WTC11 (cell line): Measurements from ENCODE around the gene SLC38A10. TPM values are rescaled to one million over a fixed set of nuclear protein-coding genes. Genes with fewer than 3 reads are reported as not detected.

ENCODE experiments used
- ATAC-seq: fragments of 200-7000 bp; cut with Tn5 transposase; 2 replicates; pipeline ENCODE4 v1.10.0; 2021; ENCODE audit warnings: mild to moderate bottlenecking, moderate library complexity
- CTCF ChIA-PET: fragments of 300-600 bp; sonication (Branson Sonifier 250); formaldehyde crosslinking; loops from one replicate; lab custom pipeline; 2021; ENCODE audit warnings: antibody characterized with exemption; lab: Charles Lee
- POLR2A ChIA-PET: fragments of 350-600 bp; sonication (Branson Sonifier 250); formaldehyde crosslinking; loops from one replicate; lab custom pipeline; 2021; ENCODE audit warnings: antibody characterized with exemption; lab: Charles Lee
- DNase-seq: peaks from one replicate; pipeline ENCODE4 v3.0.0; 2021; ENCODE audit warnings: low spot score
- H3K27ac Mint-ChIP-seq: 2 replicates; pipeline ENCODE4 v1.8.0; 2021; ENCODE audit warnings: mixed read lengths
- H3K27me3 Mint-ChIP-seq: 2 replicates; pipeline ENCODE4 v1.8.0; 2021; ENCODE audit warnings: low read depth, mild to moderate bottlenecking, moderate library complexity, mixed read lengths
- H3K36me3 Mint-ChIP-seq: 2 replicates; pipeline ENCODE4 v1.8.0; 2021; ENCODE audit warnings: mixed read lengths
- H3K4me1 Mint-ChIP-seq: 2 replicates; pipeline ENCODE4 v1.8.0; 2022; ENCODE audit warnings: mixed read lengths
- H3K4me3 Mint-ChIP-seq: 2 replicates; pipeline ENCODE4 v1.8.0; 2021; ENCODE audit warnings: mild to moderate bottlenecking, moderate library complexity, mixed read lengths
- H3K9me3 Mint-ChIP-seq: 2 replicates; pipeline ENCODE4 v1.8.0; 2021; ENCODE audit warnings: mixed read lengths
- E2F4 ChIP-seq: sonication (generic); formaldehyde crosslinking; IDR thresholded peaks from 2 replicates; pipeline ENCODE4 v1.8.1; 2022; ENCODE audit warnings: low read depth, mild to moderate bottlenecking, moderate library complexity, missing genetic modification reagents, borderline replicate concordance
- E2F5 ChIP-seq: sonication (generic); formaldehyde crosslinking; IDR thresholded peaks from 2 replicates; pipeline ENCODE4 v1.8.1; 2022; ENCODE audit warnings: mild to moderate bottlenecking, moderate library complexity, missing genetic modification reagents
- ESRRA ChIP-seq: sonication (generic); formaldehyde crosslinking; IDR thresholded peaks from 2 replicates; pipeline ENCODE4 v1.8.1; 2022; ENCODE audit warnings: mild to moderate bottlenecking, missing genetic modification reagents, borderline replicate concordance
- FOXP1 ChIP-seq: sonication (generic); formaldehyde crosslinking; IDR thresholded peaks from 2 replicates; pipeline ENCODE4 v1.8.0; 2022; ENCODE audit warnings: missing genetic modification reagents, mild to moderate bottlenecking, moderate library complexity, borderline replicate concordance
- HMGXB4 ChIP-seq: sonication (generic); formaldehyde crosslinking; IDR thresholded peaks from 2 replicates; pipeline ENCODE4 v1.8.1; 2023; ENCODE audit warnings: mild to moderate bottlenecking, moderate library complexity, missing genetic modification reagents
- JAZF1 ChIP-seq: fragments of 250-450 bp; sonication (Bioruptor Pico); IDR thresholded peaks from 2 replicates; pipeline ENCODE4 v1.9.0; 2021; ENCODE audit warnings: moderate library complexity, mild to moderate bottlenecking, inconsistent platforms
- JUN ChIP-seq: sonication (generic); formaldehyde crosslinking; IDR thresholded peaks from 2 replicates; pipeline ENCODE4 v1.8.0; 2023; ENCODE audit warnings: mild to moderate bottlenecking, missing genetic modification reagents
- NR3C1 ChIP-seq: sonication (generic); formaldehyde crosslinking; conservative IDR thresholded peaks from 2 replicates; pipeline ENCODE4 v1.8.1; 2023; ENCODE audit warnings: low read depth, mild to moderate bottlenecking, missing genetic modification reagents
- SOX15 ChIP-seq: fragments of 250-450 bp; sonication (Bioruptor Pico); IDR thresholded peaks from 2 replicates; pipeline ENCODE4 v1.9.0; 2021; ENCODE audit warnings: mild to moderate bottlenecking
- USF1 ChIP-seq: sonication (generic); formaldehyde crosslinking; IDR thresholded peaks from 2 replicates; pipeline ENCODE4 v1.8.0; 2022; ENCODE audit warnings: mild to moderate bottlenecking, missing genetic modification reagents
- ZBTB43 ChIP-seq: sonication (generic); formaldehyde crosslinking; IDR thresholded peaks from 2 replicates; pipeline ENCODE4 v1.8.1; 2023; ENCODE audit warnings: mild to moderate bottlenecking, missing genetic modification reagents
- ZNF138 ChIP-seq: sonication (generic); formaldehyde crosslinking; conservative IDR thresholded peaks from 2 replicates; pipeline ENCODE4 v1.8.1; 2022; ENCODE audit warnings: mild to moderate bottlenecking, moderate library complexity, missing genetic modification reagents
- ZNF416 ChIP-seq: fragments of 250-450 bp; sonication (Bioruptor Pico); IDR thresholded peaks from 2 replicates; pipeline ENCODE4 v1.9.0; 2021; ENCODE audit warnings: mild to moderate bottlenecking, inconsistent platforms
- total RNA-seq: library from RNA; stranded (reverse); gene quantifications from 3 replicates; pipeline ENCODE4 v1.2.3, GENCODE V29; 2021

SLC38A10 gene
- total RNA-seq, 1 experiment from 2014 or later: 47.0 TPM

- TF ChIP-seq ESRRA (CRISPR knock-in tag): no peak
- no peak for TF ChIP-seq ZNF138 (CRISPR knock-in tag)
These were observed 96.2 kb downstream of the SLC38A10 start (continued) for GRCh38 chr17:81198826-81199481.

GRCh38 chr17:81197831-81198490 is 97.1 kb downstream of the SLC38A10 start:
- CTCF ChIA-PET: interaction anchor here (0.8 to 1.7 kb wide), 3 partner anchors 55 to 174 kb away, joined by 3 to 4 read pairs (median 3); no protein-coding TSS in a partner anchor

More at GRCh38 chr17:81197831-81198490, 97.1 kb downstream of the SLC38A10 start:
- DNase-seq: no peak
- no peaks in the 10 kb centered on the region for H3K9me3 Mint-ChIP-seq
- TF ChIP-seq ZNF416 (CRISPR knock-in tag) (no peak), HMGXB4 (no peak), SOX15 (CRISPR knock-in tag) (no peak), ZBTB43 (CRISPR knock-in tag) (no peak), JAZF1 (CRISPR knock-in tag) (no peak), USF1 (CRISPR knock-in tag) (no peak), ESRRA (CRISPR knock-in tag) (no peak), JUN (CRISPR knock-in tag) (no peak), NR3C1 (CRISPR knock-in tag) (no peak), E2F5 (CRISPR knock-in tag) (no peak), E2F4 (CRISPR knock-in tag) (no peak), FOXP1 (CRISPR knock-in tag) (no peak)
- TF ChIP-seq, all 79 proteins: peak for 0
- no peaks in the 10 kb centered on the region for H3K4me1 Mint-ChIP-seq
- H3K27ac Mint-ChIP-seq: no peak overlapping the region
- no peaks in the 10 kb centered on the region for H3K27me3 Mint-ChIP-seq
- POLR2A ChIA-PET: no interaction called here
- ATAC-seq: no peak
- H3K4me3 Mint-ChIP-seq: no peak overlapping the region
- H3K36me3 Mint-ChIP-seq: peaks cover 2% of the 10 kb centered on the region; the same call in 1 of the 2 replicates
